OCI-LY3 (cell line): ENCODE data around the gene DGLUCY.

Experiments
- H2AFZ ChIP-seq: fragments of 200-600, 300-600 bp; shearing (Covaris generic); 2 replicates; pipeline ENCODE4 v1.6.0; 2014; ENCODE audit warnings: antibody characterized with exemption, low read depth, low read length
- H3K27ac ChIP-seq: fragments of 200-600, 300-600 bp; sonication (generic); 2 replicates; pipeline ENCODE4 v1.5.1; 2014; ENCODE audit warnings: mild to moderate bottlenecking, low read length, moderate library complexity, mixed read lengths
- H3K27me3 ChIP-seq: fragments of 200-600, 300-600 bp; sonication (generic); 2 replicates; pipeline ENCODE4 v1.6.1; 2014; ENCODE audit warnings: low read depth, low read length, mixed read lengths
- H3K36me3 ChIP-seq: fragments of 200-600, 300-600 bp; sonication (generic); replicated peaks from 2 replicates; pipeline ENCODE3; 2014; ENCODE audit warnings: low read depth, low read length, mixed read lengths
- H3K4me1 ChIP-seq: fragments of 300-600, 200-600 bp; sonication (generic); 2 replicates; pipeline ENCODE4 v1.6.1; 2014; ENCODE audit warnings: low read length, mixed read lengths
- H3K4me2 ChIP-seq: fragments of 200-600, 300-600 bp; sonication (generic); 2 replicates; pipeline ENCODE4 v1.6.1; 2014; ENCODE audit warnings: low read length, mixed read lengths
- H3K4me3 ChIP-seq: fragments of 300-600, 200-600 bp; sonication (generic); 2 replicates; pipeline ENCODE4 v1.5.1; 2014; ENCODE audit warnings: antibody characterized with exemption, mild to moderate bottlenecking, low read length, moderate library complexity
- H3K79me2 ChIP-seq: fragments of 300-600, 200-600 bp; shearing (Covaris generic); 2 replicates; pipeline ENCODE4 v1.6.1; 2014; ENCODE audit warnings: mild to moderate bottlenecking, low read length, mixed read lengths
- H3K9ac ChIP-seq: fragments of 300-600, 200-600 bp; shearing (Covaris generic); 2 replicates; pipeline ENCODE4 v1.6.0; 2014; ENCODE audit warnings: mild to moderate bottlenecking, low read length, moderate library complexity
- H3K9me3 ChIP-seq: fragments of 200-600, 300-600 bp; shearing (Covaris generic); 2 replicates; pipeline ENCODE4 v1.6.1; 2014; ENCODE audit warnings: low read length, mixed read lengths; ENCODE audit not compliant: insufficient read depth
- H4K20me1 ChIP-seq: fragments of 200-600, 300-600 bp; sonication (generic); 2 replicates; pipeline ENCODE4 v1.6.1; 2016; ENCODE audit warnings: low read length, mixed read lengths; ENCODE audit not compliant: insufficient read depth
- CTCF ChIP-seq: fragments of 200-600, 300-600 bp; sonication (generic); IDR thresholded peaks from 2 replicates; pipeline ENCODE4 v1.5.1; 2014; ENCODE audit warnings: antibody characterized with exemption, low read length, low read depth
- EZH2phosphoT487 ChIP-seq: fragments of 200-600 bp; shearing (Covaris generic); IDR thresholded peaks from 2 replicates; pipeline ENCODE4 v1.6.1; 2018; ENCODE audit warnings: antibody characterized with exemption, mixed run types, low read depth

The DGLUCY gene

GRCh38 chr14:91246051-91246852 is 132.4 kb downstream of the DGLUCY start:
- Histone ChIP-seq H3K9ac (no peak overlapping the region), H4K20me1 (no peaks in the 10 kb centered on the region), H3K4me1 (peaks cover 47% of the 10 kb centered on the region), H3K27ac (no peak overlapping the region), H3K4me3 (no peak overlapping the region), H3K36me3 (no peaks in the 10 kb centered on the region), H3K27me3 (no peaks in the 10 kb centered on the region), H3K9me3 (no peaks in the 10 kb centered on the region), H3K79me2 (no peaks in the 10 kb centered on the region), H2AFZ (no peak overlapping the region), H3K4me2 (no peak overlapping the region)
- TF ChIP-seq CTCF (no peak), EZH2phosphoT487 (no peak)

- H3K27me3 ChIP-seq = peaks cover 13% of the 10 kb centered on the region
- H3K9me3 ChIP-seq = no peaks in the 10 kb centered on the region
- H3K4me3 ChIP-seq = no peak overlapping the region
- H3K36me3 ChIP-seq = no peaks in the 10 kb centered on the region
- H3K4me2 ChIP-seq = peak overlapping the region; percentile 48
- no peaks in the 10 kb centered on the region for H3K79me2 ChIP-seq
- no peaks in the 10 kb centered on the region for H4K20me1 ChIP-seq
- H2AFZ ChIP-seq = peak overlapping the region; percentile 84
- TF ChIP-seq CTCF (no peak), EZH2phosphoT487 (no peak)
- peaks cover 24% of the 10 kb centered on the region for H3K4me1 ChIP-seq
- H3K9ac ChIP-seq = no peak overlapping the region
- no peak overlapping the region for H3K27ac ChIP-seq
Measured at GRCh38 chr14:91249841-91250616, 136.2 kb downstream of the DGLUCY start.

GRCh38 chr14:91250912-91251311 is 137.0 kb downstream of the DGLUCY start:
- no peaks in the 10 kb centered on the region for H4K20me1 ChIP-seq
- no peak overlapping the region for H3K27ac ChIP-seq
- H2AFZ ChIP-seq = no peak overlapping the region
- H3K9ac ChIP-seq = no peak overlapping the region
- H3K4me2 ChIP-seq = no peak overlapping the region
- peaks cover 13% of the 10 kb centered on the region for H3K27me3 ChIP-seq
- no peaks in the 10 kb centered on the region for H3K79me2 ChIP-seq
- no peaks in the 10 kb centered on the region for H3K9me3 ChIP-seq
- H3K36me3 ChIP-seq = no peaks in the 10 kb centered on the region
- H3K4me1 ChIP-seq = peaks cover 24% of the 10 kb centered on the region
- TF ChIP-seq CTCF (no peak), EZH2phosphoT487 (no peak)
- no peak overlapping the region for H3K4me3 ChIP-seq

- H3K9ac ChIP-seq = peak overlapping the region; percentile 59
- no peak overlapping the region for H3K27ac ChIP-seq
- H3K4me2 ChIP-seq = peak overlapping the region; percentile 89
- no peak for TF ChIP-seq EZH2phosphoT487
- TF ChIP-seq CTCF = peak; percentile 29
- no peaks in the 10 kb centered on the region for H3K9me3 ChIP-seq
- no peaks in the 10 kb centered on the region for H3K79me2 ChIP-seq
- no peaks in the 10 kb centered on the region for H4K20me1 ChIP-seq
- H3K36me3 ChIP-seq = no peaks in the 10 kb centered on the region
- peaks cover 31% of the 10 kb centered on the region for H3K4me1 ChIP-seq
- peaks cover 13% of the 10 kb centered on the region for H3K27me3 ChIP-seq
- H3K4me3 ChIP-seq = peak overlapping the region; percentile 88
- peak overlapping the region; percentile 55 for H2AFZ ChIP-seq
Measured at GRCh38 chr14:91252871-91253794, 139.3 kb downstream of the DGLUCY start.
